GM12878 (cell line): Measurements from ENCODE around the gene CACNA1A. TPM values are rescaled to one million over a fixed set of nuclear protein-coding genes. Genes with fewer than 3 reads are reported as not detected.
"Not testable (repeated sequence)": the region's sequence is repeated elsewhere in the genome, so short reads cannot be mapped to it uniquely, and the experiment has no call there.

Experiments used
- ATAC-seq: fragments of 200-7000 bp; cut with Tn5 transposase; 3 replicates; pipeline ENCODE4 v1.9.1; 2020; ENCODE audit warnings: mild to moderate bottlenecking, moderate library complexity
- BruUV-seq: library from RNA; stranded (reverse); fragments of 400-500 nt; replicated peaks from 2 replicates; lab custom pipeline; 2021; lab: Mats Ljungman, UMichigan
- CTCF ChIA-PET: fragments of 300-600 bp; sonication (Branson Sonifier 250); formaldehyde crosslinking; extraction: SDS; loops from one replicate; lab custom pipeline; 2021; ENCODE audit warnings: inconsistent platforms; lab: Yijun Ruan, JAX
- POLR2A ChIA-PET: fragments of 350-600 bp; formaldehyde crosslinking; extraction: SDS; loops from one replicate; lab custom pipeline; 2021; ENCODE audit warnings: inconsistent platforms; lab: Charles Lee
- RAD21 ChIA-PET: fragments of 300-600 bp; sonication (Branson Sonifier 250); formaldehyde crosslinking; loops from one replicate; lab custom pipeline; 2023; ENCODE audit warnings: antibody characterized with exemption; ENCODE audit not compliant: unreplicated experiment; lab: Charles Lee
- SMC1A ChIA-PET: fragments of 300-600 bp; sonication (Branson Sonifier 250); formaldehyde crosslinking; loops from one replicate; lab custom pipeline; 2023; ENCODE audit not compliant: unreplicated experiment, uncharacterized antibody; lab: Charles Lee
- DNase-seq: peaks from one replicate; pipeline ENCODE4 v3.0.0-alpha.2; 2011; ENCODE audit warnings: low read depth, low spot score
- FAIRE-seq: peaks from 3 replicates; lab custom pipeline; 2011; peaks lifted over from hg19 to GRCh38; lab: Jason Lieb, UNC
- H2AFZ ChIP-seq: 2 replicates; pipeline ENCODE4 v1.6.0; 2011; ENCODE audit warnings: low read depth, low read length, control low read depth; ENCODE audit not compliant: control insufficient read depth
- H3K27ac ChIP-seq: 2 replicates; pipeline ENCODE4 v1.5.1; 2011; ENCODE audit warnings: control low read depth; ENCODE audit not compliant: control insufficient read depth, insufficient read depth
- H3K27me3 ChIP-seq, 2 experiments: replicated peaks in 1 of 2; 2 replicates each; pipeline versions ENCODE4 v1.6.0 to v1.6.1; 2011; ENCODE audit warnings: low read length in 1 of 2; ENCODE audit not compliant: control insufficient read depth in 2 of 2, insufficient read depth in 2 of 2
- H3K36me3 ChIP-seq, 2 experiments: 2 replicates each; pipeline ENCODE4 v1.5.1; 2011; ENCODE audit warnings: low read length in 1 of 2; ENCODE audit not compliant: control insufficient read depth in 2 of 2, insufficient read depth in 2 of 2
- H3K4me1 ChIP-seq: 2 replicates; pipeline ENCODE4 v1.6.1; 2011; ENCODE audit warnings: mild to moderate bottlenecking, low read length, moderate library complexity, mixed read lengths; ENCODE audit not compliant: control insufficient read depth, insufficient read depth
- H3K4me2 ChIP-seq: 2 replicates; pipeline ENCODE4 v1.6.0; 2011; ENCODE audit warnings: control low read depth; ENCODE audit not compliant: control insufficient read depth, insufficient read depth
- H3K4me3 ChIP-seq: fragments of 200-600 bp; sonication (generic); 2 replicates; pipeline ENCODE4 v1.5.1; 2016
- H3K79me2 ChIP-seq: 2 replicates; pipeline ENCODE4 v1.6.0; 2011; ENCODE audit warnings: low read length; ENCODE audit not compliant: control insufficient read depth, insufficient read depth
- H3K9ac ChIP-seq: 2 replicates; pipeline ENCODE4 v1.8.0; 2011; ENCODE audit warnings: low read length, control low read depth, mixed read lengths; ENCODE audit not compliant: control insufficient read depth, insufficient read depth
- H3K9me3 ChIP-seq: replicated peaks from 3 replicates; pipeline ENCODE4 v1.5.1; 2011; ENCODE audit warnings: mild to moderate bottlenecking, low read length; ENCODE audit not compliant: control insufficient read depth, insufficient read depth
- H4K20me1 ChIP-seq: 2 replicates; pipeline ENCODE4 v1.6.0; 2011; ENCODE audit not compliant: control insufficient read depth, insufficient read depth
- CEBPB ChIP-seq, 2 experiments: fragments of 150-350 bp in 1 of 2; IDR thresholded peaks; 2 replicates each; pipeline ENCODE4 v1.6.1; 2012 to 2014; ENCODE audit warnings: low read depth in 2 of 2, low read length in 2 of 2, borderline replicate concordance in 1 of 2, inconsistent platforms in 1 of 2
- CHD4 ChIP-seq: fragments of 200-600 bp; sonication (generic); IDR thresholded peaks from 2 replicates; pipeline ENCODE4 v1.6.1; 2016; ENCODE audit warnings: mild to moderate bottlenecking
- HDAC2 ChIP-seq: fragments of 200-600 bp; sonication (generic); IDR thresholded peaks from 2 replicates; pipeline ENCODE4 v1.6.1; 2017
- NFYB ChIP-seq: IDR thresholded peaks from 2 replicates; pipeline ENCODE4 v1.6.1; 2011; ENCODE audit warnings: low read depth, mild to moderate bottlenecking, low read length, improper control_type of control experiment, moderate library complexity; ENCODE audit not compliant: insufficient read depth
- POLR2A ChIP-seq: IDR thresholded peaks from 2 replicates; pipeline ENCODE4 v1.6.1; 2011; ENCODE audit warnings: low read depth, mild to moderate bottlenecking, low read length
- POU2F2 ChIP-seq: IDR thresholded peaks from 3 replicates; pipeline ENCODE4 v1.6.1; 2011; ENCODE audit warnings: low read depth, mild to moderate bottlenecking, low read length, borderline replicate concordance
- RB1 ChIP-seq: fragments of 450-650 bp; formaldehyde crosslinking; IDR thresholded peaks from 2 replicates; pipeline ENCODE4 v1.6.1; 2017; ENCODE audit warnings: mild to moderate bottlenecking, borderline replicate concordance
- SP1 ChIP-seq: IDR thresholded peaks from one replicate; pipeline ENCODE4 v1.6.1; 2011; ENCODE audit warnings: low read depth, low read length
- ZNF217 ChIP-seq: fragments of 450-650 bp; IDR thresholded peaks from 2 replicates; pipeline ENCODE4 v1.6.1; 2017; ENCODE audit warnings: antibody characterized with exemption, mild to moderate bottlenecking
- whole genome bisulfite sequencing: methylation state at CpG from one replicate; pipeline ENCODE4 v1.1.6; 2016; ENCODE audit warnings: low lambda C conversion rate; ENCODE audit not compliant: insufficient replicate concordance, insufficient coverage; ENCODE audit errors: missing lambda C conversion rate; 5-methylcytosine and 5-hydroxymethylcytosine counted together
- in situ Hi-C: fragments of 300-500 bp; cut with MboI; formaldehyde crosslinking; loops from 9 replicates; pipeline ENCODE4 v1.14.3; 2018; ENCODE audit warnings: mixed read lengths
- intact Hi-C: fragments of 100-400 bp; cut with micrococcal nuclease; formaldehyde crosslinking; loops from one replicate; pipeline ENCODE4 v1.14.2; 2022; ENCODE audit not compliant: unreplicated experiment
- polyA plus RNA-seq, 11 experiments: library from polyadenylated mRNA; depleted of rRNA in 4 of 11; unstranded in 6 of 11; stranded (reverse) in 5 of 11; fragments of >200 nt; fragmentation: Nextera tagmentation in 4 of 11; fragmentation: Illumina TruSeq in 1 of 11; extraction: Ambion mirVana in 4 of 11; extraction: Trizol in 1 of 11; gene quantifications; 1 replicate in 1 of 11; 2 replicates in 10 of 11; pipeline versions ENCODE4 v1.2.1 to v1.2.3, GENCODE V29; 2011 to 2016; ENCODE audit warnings: inconsistent platforms in 2 of 11, missing spikeins in 2 of 11, low read depth in 1 of 11
- total RNA-seq, 4 experiments: library from RNA; depleted of rRNA in 3 of 4; stranded (reverse); fragments of >200 nt in 3 of 4; fragmentation: Illumina TruSeq in 1 of 4; extraction: Trizol in 1 of 4; gene quantifications; 2 replicates each; pipeline versions ENCODE4 v1.2.1 to v1.2.3, GENCODE V29; 2013 to 2021
- TF ChIP-seq, protein P1 (sequence below), 3 experiments: IDR thresholded peaks in 2 of 3; conservative IDR thresholded peaks in 1 of 3; 2 replicates each; pipeline ENCODE4 v1.5.1; 2011; ENCODE audit warnings: low read depth in 3 of 3, low read length in 3 of 3, mild to moderate bottlenecking in 3 of 3, control low read depth in 2 of 3, moderate library complexity in 2 of 3, inconsistent platforms in 1 of 3, mixed read lengths in 1 of 3; ENCODE audit not compliant: control insufficient read depth in 2 of 3, insufficient read depth in 1 of 3; ENCODE audit errors: extremely low read depth in 1 of 3

Gene CACNA1A
- total and polyA plus RNA-seq, 10 of the 15 experiments (the other 5 are each of a cell fraction or from before 2014, with no cell fraction given): 1.1 to 4.4 (median 2.5) TPM

DNA sequence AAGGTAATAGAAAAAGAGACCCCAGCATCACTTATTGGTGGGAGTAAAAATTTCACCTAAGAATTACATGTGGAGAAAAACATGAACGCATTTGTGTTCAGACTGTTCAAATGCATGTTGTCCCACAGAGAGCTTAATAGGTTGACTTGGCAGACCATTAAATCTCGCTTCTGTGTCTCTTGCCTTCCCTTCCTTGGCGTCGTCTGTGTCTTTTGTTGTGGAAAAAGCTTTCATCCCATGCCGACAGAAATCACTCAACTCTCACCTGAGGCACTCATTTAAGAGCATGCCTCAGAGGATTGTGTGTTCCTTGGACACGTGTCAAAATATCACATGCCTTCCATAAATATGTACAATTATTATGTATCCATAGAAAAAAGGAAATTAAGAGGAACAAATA lies 24.4 kb upstream of the CACNA1A start (continued):
- TF ChIP-seq, protein P1, sequence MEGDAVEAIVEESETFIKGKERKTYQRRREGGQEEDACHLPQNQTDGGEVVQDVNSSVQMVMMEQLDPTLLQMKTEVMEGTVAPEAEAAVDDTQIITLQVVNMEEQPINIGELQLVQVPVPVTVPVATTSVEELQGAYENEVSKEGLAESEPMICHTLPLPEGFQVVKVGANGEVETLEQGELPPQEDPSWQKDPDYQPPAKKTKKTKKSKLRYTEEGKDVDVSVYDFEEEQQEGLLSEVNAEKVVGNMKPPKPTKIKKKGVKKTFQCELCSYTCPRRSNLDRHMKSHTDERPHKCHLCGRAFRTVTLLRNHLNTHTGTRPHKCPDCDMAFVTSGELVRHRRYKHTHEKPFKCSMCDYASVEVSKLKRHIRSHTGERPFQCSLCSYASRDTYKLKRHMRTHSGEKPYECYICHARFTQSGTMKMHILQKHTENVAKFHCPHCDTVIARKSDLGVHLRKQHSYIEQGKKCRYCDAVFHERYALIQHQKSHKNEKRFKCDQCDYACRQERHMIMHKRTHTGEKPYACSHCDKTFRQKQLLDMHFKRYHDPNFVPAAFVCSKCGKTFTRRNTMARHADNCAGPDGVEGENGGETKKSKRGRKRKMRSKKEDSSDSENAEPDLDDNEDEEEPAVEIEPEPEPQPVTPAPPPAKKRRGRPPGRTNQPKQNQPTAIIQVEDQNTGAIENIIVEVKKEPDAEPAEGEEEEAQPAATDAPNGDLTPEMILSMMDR (IDR thresholded peaks at IDR 0.05 in 2 of 3, conservative IDR thresholded peaks at IDR 0.05 in 1 of 3; ENCODE audit: control insufficient read depth in 2 of 3, extremely low read depth in 1 of 3, insufficient read depth in 1 of 3, low read depth in 3 of 3, low read length in 3 of 3): no peak
- TF ChIP-seq NFYB (no peak), POLR2A (no peak), CHD4 (no peak), RB1 (no peak), CEBPB (IDR thresholded peaks at IDR 0.05; ENCODE audit: borderline replicate concordance in 1 of 2, low read depth in 2 of 2, low read length in 2 of 2) (no peak), SP1 (no peak), ZNF217 (no peak), HDAC2 (no peak), POU2F2 (no peak)

DNA sequence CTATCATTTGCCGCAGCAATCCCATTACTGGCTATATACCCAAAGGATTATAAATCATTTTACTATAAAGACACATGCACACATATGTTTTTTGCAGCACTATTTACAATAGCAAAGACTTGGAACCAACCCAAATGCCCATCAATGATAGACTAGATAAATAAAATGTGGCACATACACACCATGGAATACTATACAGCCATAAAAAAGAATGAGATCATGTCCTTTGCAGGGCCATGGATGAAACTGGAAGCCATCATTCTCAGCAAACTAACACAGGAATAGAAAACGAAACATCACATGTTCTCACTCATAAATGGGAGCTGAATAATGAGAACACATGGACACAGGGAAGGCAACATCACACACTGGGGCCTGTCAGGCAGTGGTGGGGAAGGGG lies 23.4 kb upstream of the CACNA1A start:
- H3K9me3 ChIP-seq, FAIRE-seq, H3K4me2 ChIP-seq, H2AFZ ChIP-seq, H3K36me3 ChIP-seq, POLR2A ChIA-PET, BruUV-seq, intact Hi-C loops, H3K4me1 ChIP-seq, H3K27ac ChIP-seq, H3K79me2 ChIP-seq, H3K4me3 ChIP-seq, CTCF ChIA-PET, DNase-seq, H3K27me3 ChIP-seq, H4K20me1 ChIP-seq, H3K9ac ChIP-seq, ATAC-seq, RAD21 ChIA-PET, SMC1A ChIA-PET, in situ Hi-C loops: not testable (repeated sequence)
- WGBS: 15% methylated on average over 2 of the region's 2 CpGs
